Left lung (tissue), 10 donors: Measurements from ENCODE around the gene ARNT2. TPM values are rescaled to one million over a fixed set of nuclear protein-coding genes. Genes with fewer than 3 reads are reported as not detected.

Source experiments
- ATAC-seq: fragments of 200-7000 bp; cut with Tn5 transposase; one replicate; pipeline ENCODE4 v1.9.1; 2020; ENCODE audit warnings: moderate library complexity
- DNase-seq, 4 donors: peaks; one replicate each; pipeline ENCODE4 v3.0.0-alpha.2; 2013 to 2020
- H3K27ac ChIP-seq, 2 donors: fragments of 200-600 bp; sonication (generic) in 1 of 2; one replicate each; pipeline versions ENCODE4 v1.5.0 to v1.8.0; 2020 to 2021
- H3K27me3 ChIP-seq, 2 donors: fragments of 200-600 bp; sonication (generic) in 1 of 2; one replicate each; pipeline versions ENCODE4 v1.5.0 to v1.8.0; 2020 to 2021
- H3K36me3 ChIP-seq, 2 donors: fragments of 200-600 bp; sonication (generic) in 1 of 2; one replicate each; pipeline versions ENCODE4 v1.5.0 to v1.8.0; 2020 to 2021
- H3K4me1 ChIP-seq, 2 donors: fragments of 200-600 bp; one replicate each; pipeline ENCODE4 v1.8.0; 2021
- H3K4me3 ChIP-seq, 2 donors: fragments of 200-600 bp; sonication (generic) in 1 of 2; one replicate each; pipeline versions ENCODE4 v1.5.0 to v1.8.0; 2020 to 2021; ENCODE audit warnings: mild to moderate bottlenecking in 1 of 2
- H3K9me3 ChIP-seq, 2 donors: fragments of 200-600 bp; sonication (generic) in 1 of 2; one replicate each; pipeline versions ENCODE4 v1.5.0 to v1.8.0; 2020 to 2021
- CTCF ChIP-seq, 2 donors: fragments of 200-600 bp; sonication (generic) in 1 of 2; IDR thresholded peaks; one replicate each; pipeline versions ENCODE4 v1.5.0 to v1.8.0; 2021; ENCODE audit warnings: antibody characterized with exemption in 2 of 2
- intact Hi-C, 2 donors: fragments of 100-400 bp; cut with DNase I; formaldehyde crosslinking; loops; one replicate each; pipeline versions ENCODE4 v1.11.2 to v1.14.2; 2022
- polyA plus RNA-seq, 6 donors: library from polyadenylated mRNA; unstranded; fragments of 120-200 nt; gene quantifications; one replicate each; pipeline ENCODE4 v1.2.1, GENCODE V29; 2013; ENCODE audit not compliant: insufficient read length in 6 of 6
- total RNA-seq, 2 donors: library from RNA; stranded (reverse); fragmentation: NEBNext Ultra II Directional; extraction: Animal tissue kit (Norgen Biotek cat#: 25700); gene quantifications; one replicate each; pipeline ENCODE4 v1.2.1, GENCODE V29; 2021
- donor health status: DM: no; HTN: yes; CAD: no.
- donor health status: DM: no; HTN: no; CAD: no.

Gene ARNT2
- total and polyA plus RNA-seq, 8 donors, result 9.7 to 50.8 (median 33.7) TPM

- Histone ChIP-seq H3K27ac (no peak overlapping the region), H3K4me3 (no peak overlapping the region), H3K36me3 (no peaks in the 10 kb centered on the region), H3K9me3 (peaks cover 0 to 9% of the 10 kb centered on the region in 2 donors), H3K4me1 (no peaks in the 10 kb centered on the region), H3K27me3 (no peaks in the 10 kb centered on the region)
- ATAC-seq, result no peak
- DNase-seq, result no peak
- intact Hi-C loops, result no loop called here
- TF ChIP-seq CTCF (IDR thresholded peaks at IDR 0.05), result no peak
These were observed 70.3 kb downstream of the ARNT2 start for GRCh38 chr15:80474224-80475215.

DNA sequence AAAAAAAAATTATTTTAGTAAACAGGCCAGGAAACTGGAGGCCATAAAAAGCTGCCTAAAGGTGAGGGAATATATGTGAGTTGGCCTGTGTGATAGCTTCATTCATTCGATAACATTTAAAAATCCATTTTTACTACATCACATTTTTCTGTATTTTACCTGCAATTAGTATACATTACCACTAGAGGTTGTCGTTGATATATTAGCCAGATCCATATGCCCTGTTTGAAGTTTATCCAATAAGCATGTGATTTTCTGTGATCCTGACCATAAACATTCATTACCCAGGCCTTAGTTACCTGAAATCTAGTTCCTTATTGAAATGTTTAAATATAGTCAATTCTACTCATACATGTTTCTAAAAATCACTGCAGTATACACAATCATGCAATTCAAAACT, 71.4 kb downstream of the ARNT2 start:
- intact Hi-C loops, result no loop called here
- DNase-seq, result no peak
- Histone ChIP-seq H3K27ac (no peak overlapping the region), H3K9me3 (peaks cover 0 to 9% of the 10 kb centered on the region in 2 donors), H3K4me1 (peaks cover 0 to 3% of the 10 kb centered on the region in 2 donors), H3K36me3 (no peaks in the 10 kb centered on the region), H3K27me3 (no peaks in the 10 kb centered on the region), H3K4me3 (no peak overlapping the region)
- ATAC-seq, result no peak
- TF ChIP-seq CTCF (IDR thresholded peaks at IDR 0.05), result no peak

DNA sequence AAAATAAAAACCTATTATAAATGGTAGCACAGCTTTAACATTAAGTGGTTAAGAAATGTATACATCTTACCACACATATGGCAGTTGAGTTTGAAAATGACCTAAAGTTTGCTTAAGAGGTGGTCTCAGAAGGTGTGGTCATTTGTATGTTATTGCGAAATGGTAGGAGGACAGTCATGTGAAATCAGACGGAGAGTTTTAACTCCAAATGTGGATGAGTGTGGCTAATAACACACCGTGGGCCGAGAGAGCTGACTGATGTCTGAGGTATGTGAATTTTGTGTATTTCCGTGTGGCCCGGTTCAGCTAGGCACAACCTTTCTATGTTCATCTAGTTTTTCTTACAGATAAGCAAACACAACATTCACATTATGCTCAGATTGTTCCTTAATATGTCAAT, 71.9 kb downstream of the ARNT2 start:
- H3K27ac ChIP-seq, result no peak overlapping the region
- DNase-seq (no peak), ATAC-seq (no peak)
- H3K9me3 ChIP-seq, result peaks cover 0 to 9% of the 10 kb centered on the region in 2 donors
- no peaks in the 10 kb centered on the region for H3K36me3 ChIP-seq
- TF ChIP-seq CTCF (IDR thresholded peaks at IDR 0.05), result no peak
- H3K4me1 ChIP-seq, result peaks cover 0 to 3% of the 10 kb centered on the region in 2 donors
- intact Hi-C loops, result no loop called here
- no peak overlapping the region for H3K4me3 ChIP-seq
- no peaks in the 10 kb centered on the region for H3K27me3 ChIP-seq

DNA sequence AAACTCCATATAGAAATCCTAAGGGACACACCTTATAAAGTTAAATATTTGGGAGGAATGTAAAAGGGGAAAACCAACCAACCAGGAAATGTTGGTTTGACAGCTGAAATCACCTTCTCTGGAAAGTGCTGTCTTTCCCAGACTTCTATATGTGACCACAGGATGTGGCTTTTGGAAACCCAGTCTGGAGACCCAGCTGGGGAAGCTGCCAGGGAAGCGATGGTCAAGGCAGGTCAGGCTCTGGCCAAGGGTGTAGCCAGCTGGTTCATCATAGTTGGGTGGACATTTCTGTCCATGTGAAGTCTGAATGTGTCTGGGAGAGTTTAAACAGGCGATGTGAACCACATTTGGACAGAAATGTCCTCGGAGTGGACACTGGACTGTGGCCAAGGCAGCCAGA, 73.9 kb downstream of the ARNT2 start:
- DNase-seq (no peak), ATAC-seq (no peak)
- H3K4me3 ChIP-seq, result no peak overlapping the region
- no peaks in the 10 kb centered on the region for H3K27me3 ChIP-seq
- peaks cover 0 to 9% of the 10 kb centered on the region in 2 donors for H3K9me3 ChIP-seq
- no peaks in the 10 kb centered on the region for H3K36me3 ChIP-seq
- no peak overlapping the region for H3K27ac ChIP-seq
- intact Hi-C loops, result no loop called here
- peaks cover 0 to 3% of the 10 kb centered on the region in 2 donors for H3K4me1 ChIP-seq
- no peak for TF ChIP-seq CTCF (IDR thresholded peaks at IDR 0.05)

DNA sequence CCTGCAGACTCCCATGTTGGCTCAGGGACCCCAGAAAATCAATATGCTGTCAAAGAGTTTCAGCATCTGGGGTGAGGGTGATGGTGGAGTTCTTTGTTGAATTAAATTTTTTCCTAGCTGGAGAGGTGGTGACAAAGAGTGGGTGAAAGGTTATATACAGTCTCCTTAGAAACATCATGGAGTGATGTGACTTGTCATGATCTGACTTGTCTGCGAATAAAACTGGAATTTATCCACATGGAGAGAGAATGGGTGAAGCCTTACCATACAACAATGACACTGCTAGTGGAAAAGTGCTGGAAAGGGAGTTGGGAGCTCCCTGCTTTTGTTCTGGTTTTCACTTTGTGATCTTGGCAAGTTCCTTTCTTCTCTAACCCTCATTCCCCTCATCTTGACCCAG, 75.0 kb downstream of the ARNT2 start:
- H3K27ac ChIP-seq, result no peak overlapping the region
- H3K4me1 ChIP-seq, result peaks cover 0 to 3% of the 10 kb centered on the region in 2 donors
- no peak overlapping the region for H3K4me3 ChIP-seq
- no peak for TF ChIP-seq CTCF (IDR thresholded peaks at IDR 0.05)
- intact Hi-C loops, result no loop called here
- H3K9me3 ChIP-seq, result peaks cover 0 to 9% of the 10 kb centered on the region in 2 donors
- H3K27me3 ChIP-seq, result no peaks in the 10 kb centered on the region
- no peak for ATAC-seq
- DNase-seq, result no peak
- H3K36me3 ChIP-seq, result no peaks in the 10 kb centered on the region
